ENCODE results near the gene RALY. TPM values are rescaled to one million over a fixed set of nuclear protein-coding genes. Genes with fewer than 3 reads are reported as not detected.

The RALY gene
- polyA plus RNA-seq, 1 donor from 2014 or later, result 221 TPM

GRCh38 chr20:34065260-34065659 is 71.5 kb downstream of the RALY start:
- no peaks in the 10 kb centered on the region for H3K27me3 ChIP-seq (ENCODE audit: insufficient read depth, low read depth, low read length)

DNA sequence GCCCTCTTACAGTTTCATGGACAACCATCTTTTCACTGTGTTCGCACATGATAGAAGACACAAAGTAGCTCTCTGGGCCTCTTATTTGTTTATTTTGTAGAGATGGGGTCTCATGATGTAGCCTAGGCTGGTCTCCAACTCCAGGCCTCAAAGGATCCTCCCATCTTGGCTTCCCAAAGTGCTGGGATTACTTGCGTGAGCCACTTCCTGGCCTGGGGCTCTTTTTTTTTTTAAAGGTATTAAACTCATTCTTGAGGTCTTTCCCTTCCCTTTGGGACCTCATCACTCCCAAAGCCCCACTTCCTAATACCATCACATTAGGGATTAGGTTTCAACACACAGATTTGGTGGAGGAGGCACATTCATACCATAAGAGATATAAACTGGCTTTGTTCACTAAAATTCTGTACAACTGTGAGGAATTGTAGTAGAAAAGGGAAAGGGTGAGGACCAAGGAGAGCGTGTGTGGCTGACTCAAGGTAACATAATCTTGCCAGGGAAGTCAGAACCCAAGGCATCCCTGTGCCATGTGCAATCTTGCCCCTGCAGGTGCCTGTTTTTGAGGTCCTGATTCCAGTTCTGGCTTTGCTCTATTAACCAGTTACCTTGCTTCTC is 72.9 kb downstream of the RALY start:
- Histone ChIP-seq H3K27me3 (ENCODE audit: insufficient read depth, low read depth, low read length) (no peaks in the 10 kb centered on the region), H3K9me2 (ENCODE audit: insufficient read depth, low read length) (no peaks in the 10 kb centered on the region), H3K4me2 (ENCODE audit: low read length) (no peak overlapping the region), H3K27ac (ENCODE audit: low read length) (no peak overlapping the region), H3K79me2 (replicated peaks; ENCODE audit: insufficient read depth, low read length) (peaks cover 2% of the 10 kb centered on the region), H4K20me1 (ENCODE audit: insufficient read depth) (no peaks in the 10 kb centered on the region), H3F3A (ENCODE audit: insufficient read depth, low read length, poor library complexity, severe bottlenecking) (no peaks in the 10 kb centered on the region), H3K9me3 (ENCODE audit: low read length) (no peaks in the 10 kb centered on the region), H2AFZ (ENCODE audit: low read depth, low read length) (no peak overlapping the region), H3K4me3 (ENCODE audit: low read length) (no peak overlapping the region), H3K9ac (ENCODE audit: low read length) (no peak overlapping the region), H3K36me3 (ENCODE audit: insufficient read depth, low read length) (no peaks in the 10 kb centered on the region)
- TF ChIP-seq RAD21 (conservative IDR thresholded peaks at IDR 0.05) (no peak), EP300 (conservative IDR thresholded peaks at IDR 0.05; ENCODE audit: poor library complexity, severe bottlenecking) (no peak), CTCF (IDR thresholded peaks at IDR 0.05; ENCODE audit: poor library complexity, severe bottlenecking) (no peak), POLR2AphosphoS5 (IDR thresholded peaks at IDR 0.05) (no peak), TAF1 (IDR thresholded peaks at IDR 0.05; ENCODE audit: low read depth) (no peak), EZH2 (IDR thresholded peaks at IDR 0.05; ENCODE audit: borderline replicate concordance, insufficient read depth, low read length, poor library complexity, severe bottlenecking) (no peak), REST (IDR thresholded peaks at IDR 0.05; ENCODE audit: borderline replicate concordance) (no peak), MXI1 (conservative IDR thresholded peaks at IDR 0.05; ENCODE audit: poor library complexity, severe bottlenecking) (no peak), SMC3 (conservative IDR thresholded peaks at IDR 0.05; ENCODE audit: poor library complexity) (no peak)

More at GRCh38 chr20:34065260-34065659, 71.5 kb downstream of the RALY start:
- no peaks in the 10 kb centered on the region for H3K79me2 ChIP-seq (replicated peaks; ENCODE audit: insufficient read depth, low read length)
- H4K20me1 ChIP-seq (ENCODE audit: insufficient read depth), result no peaks in the 10 kb centered on the region
- H3K4me2 ChIP-seq (ENCODE audit: low read length), result no peak overlapping the region
- H2AFZ ChIP-seq (ENCODE audit: low read depth, low read length), result no peak overlapping the region
- no peaks in the 10 kb centered on the region for H3K9me2 ChIP-seq (ENCODE audit: insufficient read depth, low read length)
- TF ChIP-seq MXI1 (conservative IDR thresholded peaks at IDR 0.05; ENCODE audit: poor library complexity, severe bottlenecking) (no peak), POLR2AphosphoS5 (IDR thresholded peaks at IDR 0.05) (no peak), CTCF (IDR thresholded peaks at IDR 0.05; ENCODE audit: poor library complexity, severe bottlenecking) (no peak)
- no peaks in the 10 kb centered on the region for H3F3A ChIP-seq (ENCODE audit: insufficient read depth, low read length, poor library complexity, severe bottlenecking)
- H3K4me3 ChIP-seq (ENCODE audit: low read length), result no peak overlapping the region
- H3K27ac ChIP-seq (ENCODE audit: low read length), result no peak overlapping the region
- no peaks in the 10 kb centered on the region for H3K9me3 ChIP-seq (ENCODE audit: low read length)
- no peak overlapping the region for H3K9ac ChIP-seq (ENCODE audit: low read length)
- H3K36me3 ChIP-seq (ENCODE audit: insufficient read depth, low read length), result no peaks in the 10 kb centered on the region
